Limb (tissue), 2 donors: ENCODE data around the gene SNAPC1.
"Not testable (repeated sequence)": the region's sequence is repeated elsewhere in the genome, so short reads cannot be mapped to it uniquely, and the experiment has no call there.

ENCODE experiments used
- DNase-seq, 2 donors: peaks; one replicate each; pipeline ENCODE4 v3.0.0-alpha.2; 2016; ENCODE audit errors: extremely low spot score in 2 of 2

Gene SNAPC1

DNA sequence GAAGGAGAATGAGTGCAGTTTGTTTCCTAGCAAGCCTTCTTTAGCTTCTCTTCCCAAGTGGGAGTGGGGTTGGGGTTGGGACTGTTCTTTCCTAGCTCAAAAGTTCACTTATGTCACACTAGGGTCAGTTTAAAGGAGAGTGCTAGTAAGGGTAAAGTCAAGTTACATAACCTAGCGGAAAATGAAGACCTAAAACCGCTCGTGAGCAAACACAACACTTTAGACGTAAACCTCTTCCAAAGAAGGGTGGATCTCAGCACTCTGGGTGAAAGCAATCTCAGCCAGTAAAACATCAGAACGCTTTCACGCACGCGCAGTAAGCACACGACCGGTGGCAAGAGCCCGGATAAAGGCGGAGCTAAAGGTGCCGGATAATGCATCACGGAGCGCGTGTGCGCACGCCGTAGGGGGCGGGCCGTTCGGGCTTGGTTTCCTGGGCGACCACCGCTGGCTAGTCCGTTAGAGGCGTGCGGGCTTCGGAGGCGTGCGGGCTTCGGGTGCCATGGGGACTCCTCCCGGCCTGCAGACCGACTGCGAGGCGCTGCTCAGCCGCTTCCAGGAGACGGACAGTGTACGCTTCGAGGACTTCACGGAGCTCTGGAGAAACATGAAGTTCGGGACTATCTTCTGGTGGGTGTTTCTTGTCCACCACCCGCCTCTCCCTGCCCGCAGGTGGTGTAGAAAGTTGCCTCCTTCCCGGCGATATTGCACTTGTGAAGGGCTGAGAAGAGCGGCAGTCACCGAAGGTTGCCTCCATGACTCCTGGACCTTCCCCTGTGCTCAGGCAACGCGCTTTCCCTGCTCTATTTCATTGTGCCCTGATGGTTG is at the start of gene SNAPC1:
TSS of gene SNAPC1 (plus strand) at position 462 of the 828 bp plus-strand sequence. CDS start at position 503, 41 bp downstream.
- DNase-seq = peak; percentile 98

GRCh38 chr14:61713724-61714437 is 48.3 kb upstream of the SNAPC1 start:
- no peak for DNase-seq

GRCh38 chr14:61716956-61717355 is 45.3 kb upstream of the SNAPC1 start:
- no peak for DNase-seq

DNA sequence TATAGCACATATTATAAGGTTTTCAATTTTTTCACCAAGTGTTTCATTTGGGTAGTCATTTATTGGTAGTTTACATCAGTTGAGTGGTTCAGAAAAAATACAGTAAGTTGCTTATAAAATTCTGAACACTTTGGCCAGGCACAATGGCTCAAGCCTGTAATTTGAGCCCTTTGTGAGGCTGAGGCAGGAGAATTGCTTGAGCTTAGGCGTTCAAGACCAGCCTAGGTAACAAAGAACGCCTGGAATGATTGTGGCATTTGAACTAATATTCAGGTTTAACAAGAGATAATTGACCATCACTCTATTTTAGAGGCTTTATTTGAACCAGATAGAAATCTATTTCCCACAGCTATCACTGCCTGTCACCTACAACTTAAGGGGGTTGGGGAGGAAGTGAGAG is 44.2 kb upstream of the SNAPC1 start:
- no peak for DNase-seq

DNA sequence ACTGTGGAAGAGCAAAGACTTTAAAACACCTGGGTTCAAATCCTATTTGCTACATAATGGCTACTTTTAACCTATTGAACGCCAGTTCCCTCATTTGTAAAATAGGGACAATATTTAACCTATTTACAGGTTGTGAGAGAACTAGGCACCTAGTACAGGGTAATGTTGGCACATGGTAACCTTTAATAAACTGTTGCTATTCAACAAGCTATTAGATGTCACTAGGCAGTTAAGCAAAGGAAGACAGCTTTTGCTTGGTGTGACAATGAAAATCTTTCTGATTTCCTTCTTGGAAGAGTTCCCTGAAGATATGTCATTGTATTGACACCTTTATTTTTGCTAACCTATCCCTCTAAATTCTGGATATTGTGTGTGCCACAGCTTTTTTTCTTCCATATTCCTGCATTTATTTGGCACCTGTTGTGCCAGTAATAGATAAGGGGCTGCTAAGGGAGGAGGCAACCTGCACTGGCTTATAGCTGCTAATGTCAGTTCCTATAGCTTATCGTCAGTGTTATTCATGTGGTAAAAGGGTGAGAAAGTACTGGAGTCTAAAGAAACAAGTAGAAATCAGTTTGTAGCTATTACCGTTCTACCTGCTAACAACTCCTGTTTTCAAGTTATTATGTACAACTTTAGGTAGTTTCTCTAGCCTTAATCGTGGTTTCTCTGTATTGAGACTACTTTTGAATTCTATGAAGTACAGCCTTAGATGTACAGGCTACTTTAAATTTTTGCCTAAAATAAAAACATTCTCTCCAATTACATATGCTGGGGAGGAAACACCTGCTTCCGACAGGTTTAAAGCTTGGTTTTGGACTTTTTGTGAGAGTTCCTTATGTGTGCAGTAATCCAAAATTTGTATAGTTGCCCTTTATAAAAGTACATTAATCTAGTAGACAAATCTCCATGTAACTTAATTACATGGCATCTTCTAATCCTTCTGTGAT is 42.6 kb upstream of the SNAPC1 start:
- no peak for DNase-seq

DNA sequence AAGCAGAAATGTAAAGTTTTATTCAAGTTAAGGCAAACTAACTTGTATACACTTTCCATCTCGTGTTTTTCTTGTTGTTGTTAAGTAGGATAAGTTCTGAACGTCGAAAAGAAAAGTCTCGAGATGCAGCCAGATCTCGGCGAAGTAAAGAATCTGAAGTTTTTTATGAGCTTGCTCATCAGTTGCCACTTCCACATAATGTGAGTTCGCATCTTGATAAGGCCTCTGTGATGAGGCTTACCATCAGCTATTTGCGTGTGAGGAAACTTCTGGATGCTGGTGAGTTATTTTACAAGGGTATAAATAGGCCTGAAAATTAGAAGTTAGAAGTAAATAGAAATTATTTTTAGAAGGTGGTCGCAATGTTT is 41.9 kb upstream of the SNAPC1 start:
- no peak for DNase-seq

DNA sequence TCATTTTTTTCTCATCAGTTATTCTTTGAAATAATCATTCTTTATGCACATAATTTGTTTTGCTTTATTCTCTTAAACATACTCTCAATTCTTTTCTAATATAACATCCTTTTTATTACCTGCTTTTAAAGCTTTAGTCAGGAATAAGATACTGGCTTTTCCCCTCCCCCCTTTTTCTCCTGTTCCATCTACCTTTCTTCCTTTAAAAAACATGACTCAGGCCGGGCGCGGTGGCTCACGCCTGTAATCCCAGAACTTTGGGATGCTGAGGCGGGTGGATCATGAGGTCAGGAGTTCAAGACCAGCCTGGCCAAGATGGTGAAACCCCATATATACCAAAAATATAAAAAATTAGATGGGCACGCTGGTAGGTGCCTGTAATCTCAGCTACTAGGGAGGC is 41.5 kb upstream of the SNAPC1 start:
- DNase-seq = no peak

DNA sequence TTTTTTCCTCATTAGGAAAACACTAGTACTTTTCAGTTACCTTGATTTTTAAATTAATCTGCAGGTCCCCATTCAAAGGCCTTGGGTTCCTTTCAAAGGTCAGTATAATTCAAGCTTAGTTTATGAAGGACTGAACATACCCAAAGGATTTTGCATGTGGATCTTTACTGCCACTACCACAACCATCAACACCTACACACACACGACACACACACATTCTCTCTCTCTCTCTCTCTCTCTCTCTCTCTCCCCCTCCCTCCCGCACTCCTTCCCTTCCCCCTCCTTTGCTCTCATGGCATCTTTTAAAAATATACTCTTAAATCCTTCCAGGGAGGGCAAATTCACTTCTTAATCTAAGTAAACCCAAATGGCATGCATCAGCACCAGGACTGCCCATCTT is 38.1 kb upstream of the SNAPC1 start:
- no peak for DNase-seq

DNA sequence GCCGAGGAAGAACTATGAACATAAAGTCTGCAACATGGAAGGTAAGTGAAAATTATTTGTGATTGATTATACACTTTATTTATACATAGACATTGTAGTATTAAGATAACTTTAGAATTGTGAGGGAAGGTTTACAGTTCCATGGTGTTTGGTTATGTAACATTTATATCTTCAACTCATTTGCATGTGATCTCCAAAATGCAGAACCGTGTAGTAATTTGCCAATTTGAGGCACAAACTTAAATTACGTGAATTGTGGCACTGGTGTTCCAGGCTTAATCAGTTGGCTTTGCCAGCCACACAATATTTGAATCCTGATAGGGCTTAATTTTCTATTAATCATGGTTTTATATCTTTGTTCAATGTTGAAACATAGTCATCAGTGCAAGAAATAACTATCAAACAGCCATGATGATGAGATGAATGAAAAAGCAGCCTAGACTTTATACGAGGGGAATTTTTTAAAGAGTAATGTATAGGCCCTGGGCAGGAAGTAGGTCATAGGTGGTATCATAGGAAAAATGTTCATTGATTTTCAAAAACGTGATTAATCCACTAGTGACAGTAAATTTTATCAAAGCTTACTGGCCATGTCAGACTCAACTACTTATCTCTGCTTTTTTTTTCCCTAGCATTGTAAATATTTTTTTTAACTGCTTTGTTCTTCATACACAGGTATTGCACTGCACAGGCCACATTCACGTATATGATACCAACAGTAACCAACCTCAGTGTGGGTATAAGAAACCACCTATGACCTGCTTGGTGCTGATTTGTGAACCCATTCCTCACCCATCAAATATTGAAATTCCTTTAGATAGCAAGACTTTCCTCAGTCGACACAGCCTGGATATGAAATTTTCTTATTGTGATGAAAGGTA is 35.2 kb upstream of the SNAPC1 start:
- DNase-seq = no peak

DNA sequence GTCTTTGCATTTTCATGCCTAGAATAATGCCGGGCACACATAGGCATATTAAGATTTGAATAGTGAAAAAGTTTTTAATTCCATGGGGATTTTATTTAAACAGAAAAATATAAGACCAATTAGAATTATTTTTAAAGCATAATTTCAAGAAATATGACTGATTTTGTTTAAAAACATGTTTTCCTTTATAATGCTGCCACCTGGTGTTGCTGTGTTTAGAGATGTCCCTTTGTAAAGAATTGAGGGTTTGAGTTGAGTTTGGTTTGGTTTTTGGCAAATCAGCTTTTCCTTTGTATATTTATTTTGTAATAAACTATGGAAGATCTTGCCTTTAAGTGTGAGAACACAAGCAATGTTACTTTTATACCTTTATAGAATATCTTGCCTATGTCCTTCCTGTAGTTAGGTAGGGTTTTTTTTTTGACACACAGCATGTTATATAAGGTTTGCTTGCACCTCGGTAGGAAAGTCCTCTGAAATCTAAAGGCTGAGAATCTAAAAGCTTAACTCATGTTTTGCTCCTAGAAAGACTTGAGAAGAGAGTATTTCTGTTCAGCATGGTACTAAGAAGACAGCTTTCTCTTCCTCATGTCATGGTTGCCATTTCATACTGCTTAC is 31.4 kb upstream of the SNAPC1 start:
- DNase-seq = no peak

DNA sequence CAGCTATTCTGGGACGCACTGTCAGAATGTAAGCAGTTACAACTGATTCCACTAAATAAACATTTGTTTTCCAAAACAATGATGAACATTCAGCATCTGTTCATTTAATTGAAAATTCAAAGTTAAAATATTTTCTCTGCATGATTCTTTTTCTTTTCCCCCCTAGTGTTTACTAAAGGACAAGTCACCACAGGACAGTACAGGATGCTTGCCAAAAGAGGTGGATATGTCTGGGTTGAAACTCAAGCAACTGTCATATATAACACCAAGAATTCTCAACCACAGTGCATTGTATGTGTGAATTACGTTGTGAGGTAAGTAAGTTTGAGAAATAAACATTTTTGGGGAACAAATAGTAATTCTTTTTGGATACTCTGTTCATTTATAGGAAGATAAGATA is 28.2 kb upstream of the SNAPC1 start:
- no peak for DNase-seq

- no peak for DNase-seq
These were observed 25.5 kb upstream of the SNAPC1 start for GRCh38 chr14:61736751-61737150.

- DNase-seq = no peak
These were observed 24.3 kb upstream of the SNAPC1 start for GRCh38 chr14:61737915-61738314.

GRCh38 chr14:61739133-61739532 is 23.1 kb upstream of the SNAPC1 start:
- no peak for DNase-seq

GRCh38 chr14:61742371-61742770 is 19.8 kb upstream of the SNAPC1 start:
- DNase-seq = no peak

DNA sequence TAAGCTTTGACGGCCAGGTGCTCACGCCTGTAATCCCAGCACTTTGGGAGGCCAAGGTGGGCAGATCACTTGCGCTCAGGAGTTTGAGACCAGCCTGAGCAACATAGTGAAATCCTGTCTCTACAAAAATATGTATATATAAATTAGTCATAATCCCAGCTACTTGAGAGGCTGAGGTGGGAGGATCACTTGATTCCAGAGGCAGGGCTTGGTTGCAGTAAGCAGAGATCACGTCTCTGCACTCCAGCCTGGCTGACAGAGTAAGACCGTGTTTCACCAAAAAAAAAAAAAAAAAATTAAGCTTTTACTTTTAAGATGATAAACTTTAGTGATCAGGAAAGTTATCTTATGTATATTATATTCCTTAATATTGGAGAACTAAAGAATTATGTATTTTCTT is 18.0 kb upstream of the SNAPC1 start:
- no peak for DNase-seq

- not testable (repeated sequence) for DNase-seq
These were observed 15.9 kb upstream of the SNAPC1 start for GRCh38 chr14:61746346-61746745.

DNA sequence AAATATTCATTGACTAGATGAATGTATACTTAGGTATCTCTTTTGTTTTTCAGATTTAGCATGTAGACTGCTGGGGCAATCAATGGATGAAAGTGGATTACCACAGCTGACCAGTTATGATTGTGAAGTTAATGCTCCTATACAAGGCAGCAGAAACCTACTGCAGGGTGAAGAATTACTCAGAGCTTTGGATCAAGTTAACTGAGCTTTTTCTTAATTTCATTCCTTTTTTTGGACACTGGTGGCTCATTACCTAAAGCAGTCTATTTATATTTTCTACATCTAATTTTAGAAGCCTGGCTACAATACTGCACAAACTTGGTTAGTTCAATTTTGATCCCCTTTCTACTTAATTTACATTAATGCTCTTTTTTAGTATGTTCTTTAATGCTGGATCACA is 15.3 kb upstream of the SNAPC1 start:
- no peak for DNase-seq

- DNase-seq = no peak
These were observed 14.9 kb upstream of the SNAPC1 start for GRCh38 chr14:61747342-61747741.

- no peak for DNase-seq
These were observed 13.0 kb upstream of the SNAPC1 start for GRCh38 chr14:61749264-61749663.
